HepG2 (cell line): ENCODE data around the gene N4BP2L1. TPM values are rescaled to one million over a fixed set of nuclear protein-coding genes. Genes with fewer than 3 reads are reported as not detected.

Experiments
- CC2D1A ChIP-seq: sonication (generic); formaldehyde crosslinking; IDR thresholded peaks from 2 replicates; pipeline ENCODE4 v1.8.1; 2023; ENCODE audit warnings: mild to moderate bottlenecking, missing genetic modification reagents
- CEBPB ChIP-seq: IDR thresholded peaks from 2 replicates; pipeline ENCODE4 v1.6.1; 2011; ENCODE audit warnings: low read depth, low read length, improper control_type of control experiment, borderline replicate concordance
- GPN1 ChIP-seq: sonication (generic); formaldehyde crosslinking; IDR thresholded peaks from 2 replicates; pipeline ENCODE4 v1.5.1; 2020; ENCODE audit warnings: missing genetic modification reagents, borderline replicate concordance
- MXD4 ChIP-seq: IDR thresholded peaks from 2 replicates; pipeline ENCODE4 v1.6.1; 2016; ENCODE audit warnings: mild to moderate bottlenecking, missing biosample characterization, missing genetic modification reagents
- NR2F6 ChIP-seq, 2 experiments: IDR thresholded peaks; 2 replicates each; pipeline ENCODE4 v1.6.1; 2016; ENCODE audit warnings: antibody characterized with exemption in 1 of 2, mild to moderate bottlenecking in 1 of 2
- PHF8 ChIP-seq: sonication (generic); formaldehyde crosslinking; IDR thresholded peaks from 2 replicates; pipeline ENCODE4 v1.5.0; 2020; ENCODE audit warnings: missing genetic modification reagents
- PITX1 ChIP-seq: sonication (generic); formaldehyde crosslinking; IDR thresholded peaks from 2 replicates; pipeline ENCODE4 v1.5.1; 2020; ENCODE audit warnings: mild to moderate bottlenecking, missing genetic modification reagents
- RARG ChIP-seq: sonication (generic); formaldehyde crosslinking; IDR thresholded peaks from 2 replicates; pipeline ENCODE4 v1.4.0; 2020; ENCODE audit warnings: low read depth, mild to moderate bottlenecking, missing genetic modification reagents
- SALL2 ChIP-seq: sonication (generic); formaldehyde crosslinking; IDR thresholded peaks from 2 replicates; pipeline ENCODE4 v1.8.1; 2023; ENCODE audit warnings: mild to moderate bottlenecking, missing genetic modification reagents, inconsistent platforms
- SRF ChIP-seq: IDR thresholded peaks from 2 replicates; pipeline ENCODE4 v1.6.1; 2011; ENCODE audit warnings: mild to moderate bottlenecking, low read depth, low read length, moderate library complexity
- STAG1 ChIP-seq: sonication (generic); formaldehyde crosslinking; IDR thresholded peaks from 2 replicates; pipeline ENCODE4 v1.4.0; 2020; ENCODE audit warnings: missing genetic modification reagents
- YEATS4 ChIP-seq: sonication (generic); formaldehyde crosslinking; IDR thresholded peaks from 2 replicates; pipeline ENCODE4 v1.4.0; 2020; ENCODE audit warnings: missing genetic modification reagents, borderline replicate concordance
- ZBTB8A ChIP-seq: sonication (generic); formaldehyde crosslinking; IDR thresholded peaks from 2 replicates; pipeline ENCODE4 v1.4.0; 2020; ENCODE audit warnings: mild to moderate bottlenecking, low read depth, missing genetic modification reagents, borderline replicate concordance
- ZNF20 ChIP-seq: sonication (generic); formaldehyde crosslinking; IDR thresholded peaks from 2 replicates; pipeline ENCODE4 v1.4.0; 2020; ENCODE audit warnings: mild to moderate bottlenecking, moderate library complexity, missing genetic modification reagents
- ZNF205 ChIP-seq: IDR thresholded peaks from 2 replicates; pipeline ENCODE4 v1.6.1; 2018; ENCODE audit warnings: missing biosample characterization, missing genetic modification reagents
- ZNF30 ChIP-seq: sonication (generic); formaldehyde crosslinking; IDR thresholded peaks from 2 replicates; pipeline ENCODE4 v1.5.0; 2020; ENCODE audit warnings: mild to moderate bottlenecking, missing genetic modification reagents
- ZNF329 ChIP-seq: sonication (generic); formaldehyde crosslinking; IDR thresholded peaks from 2 replicates; pipeline ENCODE4 v1.9.0; 2021; ENCODE audit warnings: low read depth, mild to moderate bottlenecking, missing genetic modification reagents
- ZNF34 ChIP-seq: sonication (generic); formaldehyde crosslinking; IDR thresholded peaks from 2 replicates; pipeline ENCODE4 v1.4.0; 2020; ENCODE audit warnings: mild to moderate bottlenecking, missing genetic modification reagents, borderline replicate concordance
- ZNF678 ChIP-seq: sonication (generic); formaldehyde crosslinking; IDR thresholded peaks from 2 replicates; pipeline ENCODE4 v1.4.0; 2020; ENCODE audit warnings: mild to moderate bottlenecking, missing genetic modification reagents
- ZNF749 ChIP-seq: sonication (generic); formaldehyde crosslinking; IDR thresholded peaks from 2 replicates; pipeline ENCODE4 v1.8.0; 2022; ENCODE audit warnings: mild to moderate bottlenecking, missing genetic modification reagents, moderate library complexity, borderline replicate concordance
- ZNF790 ChIP-seq: sonication (generic); formaldehyde crosslinking; IDR thresholded peaks from 2 replicates; pipeline ENCODE4 v1.8.0; 2022; ENCODE audit warnings: missing genetic modification reagents, mild to moderate bottlenecking, borderline replicate concordance
- ZNF841 ChIP-seq: sonication (generic); formaldehyde crosslinking; IDR thresholded peaks from 2 replicates; pipeline ENCODE4 v1.8.1; 2023; ENCODE audit warnings: missing genetic modification reagents, borderline replicate concordance
- polyA plus RNA-seq, 8 experiments: library from polyadenylated mRNA; depleted of rRNA in 3 of 8; stranded (reverse) in 7 of 8; unstranded in 1 of 8; fragments of >200 nt; fragmentation: Illumina TruSeq in 4 of 8; extraction: Trizol in 4 of 8; gene quantifications; 2 replicates each; pipeline versions ENCODE4 v1.2.1 to v1.2.3, GENCODE V29; 2011 to 2016; ENCODE audit warnings: low read depth in 4 of 8, missing spikeins in 1 of 8, mixed read lengths in 1 of 8; ENCODE audit not compliant: insufficient read depth in 1 of 8
- total RNA-seq, 5 experiments: library from RNA; depleted of rRNA; stranded (reverse); fragments of >200 nt; fragmentation: Illumina TruSeq; extraction: Trizol; gene quantifications; 2 replicates each; pipeline ENCODE4 v1.2.3, GENCODE V29; 2016; ENCODE audit warnings: low read depth in 1 of 5
- TF ChIP-seq, protein P1 (sequence below): sonication (generic); formaldehyde crosslinking; IDR thresholded peaks from 2 replicates; pipeline ENCODE4 v1.4.0; 2020; ENCODE audit warnings: missing genetic modification reagents, borderline replicate concordance
- TF ChIP-seq, protein P2 (sequence below): IDR thresholded peaks from 2 replicates; pipeline ENCODE4 v1.6.1; 2016; ENCODE audit warnings: low read depth, control low read depth
- TF ChIP-seq, protein P3 (sequence below): sonication (generic); formaldehyde crosslinking; IDR thresholded peaks from 2 replicates; pipeline ENCODE4 v1.8.0; 2022; ENCODE audit warnings: missing genetic modification reagents, low read depth, mild to moderate bottlenecking, borderline replicate concordance

The N4BP2L1 gene
- total and polyA plus RNA-seq, 2 of the 13 experiments (the other 11 are each of a cell fraction or from before 2014, with no cell fraction given), result 13.2 to 34.5 TPM

DNA sequence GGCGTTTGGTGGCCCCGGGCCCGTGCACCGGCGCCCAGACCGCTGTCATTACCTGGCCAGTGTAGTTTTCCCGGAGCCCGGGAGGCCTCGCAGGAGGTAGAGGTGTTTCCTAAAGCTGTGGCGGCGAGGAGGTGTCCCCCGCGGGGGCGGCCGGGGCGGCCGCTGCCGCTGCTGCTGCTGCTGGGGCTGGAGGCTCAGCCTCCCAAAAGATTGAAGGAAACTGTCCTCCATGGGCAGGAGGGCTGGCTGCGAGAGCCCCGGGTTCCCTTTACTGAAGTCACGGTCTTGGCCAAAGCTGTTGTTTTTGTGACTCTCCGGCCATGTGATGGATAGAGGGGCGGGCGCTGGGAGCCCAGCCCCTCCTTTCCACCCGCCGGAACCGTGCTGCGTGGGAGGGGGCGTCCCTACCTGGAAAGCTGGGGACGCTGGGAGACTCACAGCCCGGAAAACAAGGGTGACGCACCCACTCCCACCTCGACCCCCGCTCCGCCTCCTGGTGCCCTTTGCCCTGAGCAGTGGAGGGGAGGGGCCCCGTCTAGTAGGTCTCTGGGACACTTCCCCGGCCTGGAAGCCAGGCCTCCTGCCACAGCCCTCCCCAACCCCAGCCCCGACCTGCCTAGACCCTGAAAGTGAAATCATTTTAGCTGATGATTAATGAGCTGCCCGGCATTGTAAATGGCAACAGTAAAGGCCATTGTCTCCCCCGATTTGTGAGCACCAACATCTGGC, at the start of gene N4BP2L1 (continued):
- TF ChIP-seq ZNF678 (no peak), NR2F6 (IDR thresholded peaks at IDR 0.05) (peak; percentile 92), NR2F6 (CRISPR knock-in tag; IDR thresholded peaks at IDR 0.05) (peak; percentile 98), ZNF749 (CRISPR knock-in tag) (no peak), SALL2 (0 out of 2 replicates have a peak, but pooled peaks have one; percentile 61), PHF8 (peak; percentile 65), CC2D1A (CRISPR knock-in tag) (no peak), SRF (no peak), ZNF841 (CRISPR knock-in tag) (no peak), ZNF329 (CRISPR knock-in tag) (no peak), RARG (CRISPR knock-in tag) (no peak), ZBTB8A (no peak), PITX1 (CRISPR knock-in tag) (peak; percentile 74), ZNF790 (CRISPR knock-in tag) (no peak), ZNF20 (no peak), GPN1 (CRISPR knock-in tag) (no peak), MXD4 (CRISPR knock-in tag) (0 out of 2 replicates have a peak, but pooled peaks have one; percentile 55), ZNF34 (no peak; the same call in 1 of the 2 replicates), STAG1 (CRISPR knock-in tag) (peak; percentile 29), ZNF30 (no peak), YEATS4 (CRISPR knock-in tag) (peak; percentile 88), CEBPB (no peak), ZNF205 (CRISPR knock-in tag) (0 out of 2 replicates have a peak, but pooled peaks have one; percentile 34)
- TF ChIP-seq, protein P1, sequence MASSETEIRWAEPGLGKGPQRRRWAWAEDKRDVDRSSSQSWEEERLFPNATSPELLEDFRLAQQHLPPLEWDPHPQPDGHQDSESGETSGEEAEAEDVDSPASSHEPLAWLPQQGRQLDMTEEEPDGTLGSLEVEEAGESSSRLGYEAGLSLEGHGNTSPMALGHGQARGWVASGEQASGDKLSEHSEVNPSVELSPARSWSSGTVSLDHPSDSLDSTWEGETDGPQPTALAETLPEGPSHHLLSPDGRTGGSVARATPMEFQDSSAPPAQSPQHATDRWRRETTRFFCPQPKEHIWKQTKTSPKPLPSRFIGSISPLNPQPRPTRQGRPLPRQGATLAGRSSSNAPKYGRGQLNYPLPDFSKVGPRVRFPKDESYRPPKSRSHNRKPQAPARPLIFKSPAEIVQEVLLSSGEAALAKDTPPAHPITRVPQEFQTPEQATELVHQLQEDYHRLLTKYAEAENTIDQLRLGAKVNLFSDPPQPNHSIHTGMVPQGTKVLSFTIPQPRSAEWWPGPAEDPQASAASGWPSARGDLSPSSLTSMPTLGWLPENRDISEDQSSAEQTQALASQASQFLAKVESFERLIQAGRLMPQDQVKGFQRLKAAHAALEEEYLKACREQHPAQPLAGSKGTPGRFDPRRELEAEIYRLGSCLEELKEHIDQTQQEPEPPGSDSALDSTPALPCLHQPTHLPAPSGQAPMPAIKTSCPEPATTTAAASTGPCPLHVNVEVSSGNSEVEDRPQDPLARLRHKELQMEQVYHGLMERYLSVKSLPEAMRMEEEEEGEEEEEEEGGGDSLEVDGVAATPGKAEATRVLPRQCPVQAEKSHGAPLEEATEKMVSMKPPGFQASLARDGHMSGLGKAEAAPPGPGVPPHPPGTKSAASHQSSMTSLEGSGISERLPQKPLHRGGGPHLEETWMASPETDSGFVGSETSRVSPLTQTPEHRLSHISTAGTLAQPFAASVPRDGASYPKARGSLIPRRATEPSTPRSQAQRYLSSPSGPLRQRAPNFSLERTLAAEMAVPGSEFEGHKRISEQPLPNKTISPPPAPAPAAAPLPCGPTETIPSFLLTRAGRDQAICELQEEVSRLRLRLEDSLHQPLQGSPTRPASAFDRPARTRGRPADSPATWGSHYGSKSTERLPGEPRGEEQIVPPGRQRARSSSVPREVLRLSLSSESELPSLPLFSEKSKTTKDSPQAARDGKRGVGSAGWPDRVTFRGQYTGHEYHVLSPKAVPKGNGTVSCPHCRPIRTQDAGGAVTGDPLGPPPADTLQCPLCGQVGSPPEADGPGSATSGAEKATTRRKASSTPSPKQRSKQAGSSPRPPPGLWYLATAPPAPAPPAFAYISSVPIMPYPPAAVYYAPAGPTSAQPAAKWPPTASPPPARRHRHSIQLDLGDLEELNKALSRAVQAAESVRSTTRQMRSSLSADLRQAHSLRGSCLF (CRISPR knock-in tag), result no peak
- TF ChIP-seq, protein P2, sequence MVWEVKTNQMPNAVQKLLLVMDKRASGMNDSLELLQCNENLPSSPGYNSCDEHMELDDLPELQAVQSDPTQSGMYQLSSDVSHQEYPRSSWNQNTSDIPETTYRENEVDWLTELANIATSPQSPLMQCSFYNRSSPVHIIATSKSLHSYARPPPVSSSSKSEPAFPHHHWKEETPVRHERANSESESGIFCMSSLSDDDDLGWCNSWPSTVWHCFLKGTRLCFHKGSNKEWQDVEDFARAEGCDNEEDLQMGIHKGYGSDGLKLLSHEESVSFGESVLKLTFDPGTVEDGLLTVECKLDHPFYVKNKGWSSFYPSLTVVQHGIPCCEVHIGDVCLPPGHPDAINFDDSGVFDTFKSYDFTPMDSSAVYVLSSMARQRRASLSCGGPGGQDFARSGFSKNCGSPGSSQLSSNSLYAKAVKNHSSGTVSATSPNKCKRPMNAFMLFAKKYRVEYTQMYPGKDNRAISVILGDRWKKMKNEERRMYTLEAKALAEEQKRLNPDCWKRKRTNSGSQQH (CRISPR knock-in tag), result no peak
- TF ChIP-seq, protein P3, sequence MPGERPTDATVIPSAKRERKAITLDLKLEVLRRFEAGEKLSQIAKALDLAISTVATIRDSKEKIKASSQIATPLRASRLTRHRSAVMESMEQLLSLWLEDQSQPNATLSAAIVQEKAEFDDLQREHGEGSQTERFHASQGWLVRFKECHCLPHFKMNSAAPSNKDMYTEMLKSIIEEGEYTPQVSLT, result no peak
